Kidney (tissue), 14 donors: ENCODE data around the gene SCAPER. TPM values are rescaled to one million over a fixed set of nuclear protein-coding genes. Genes with fewer than 3 reads are reported as not detected.

Experiments used
- DNase-seq, 5 donors: peaks; one replicate each; pipeline ENCODE4 v3.0.0-alpha.2; 2013 to 2020
- FAIRE-seq: peaks from 2 replicates; lab custom pipeline; 2012; peaks lifted over from hg19 to GRCh38; lab: Jason Lieb, UNC
- H3K27ac ChIP-seq, 2 donors: one replicate each; pipeline ENCODE4 v1.7.0; 2013; ENCODE audit warnings: low read depth in 2 of 2, low read length in 2 of 2, inconsistent platforms in 1 of 2
- H3K27me3 ChIP-seq: one replicate; pipeline ENCODE4 v1.7.1; 2013; ENCODE audit warnings: low read length, inconsistent platforms; ENCODE audit not compliant: control insufficient read depth, insufficient read depth
- H3K36me3 ChIP-seq, 3 donors: one replicate each; pipeline versions ENCODE4 v1.7.0 to v1.7.1; 2013; ENCODE audit warnings: low read length in 3 of 3, control low read depth in 1 of 3, inconsistent platforms in 1 of 3; ENCODE audit not compliant: insufficient read depth in 3 of 3, control insufficient read depth in 2 of 3
- H3K4me1 ChIP-seq, 3 donors: one replicate each; pipeline versions ENCODE4 v1.7.0 to v1.7.1; 2013; ENCODE audit warnings: low read length in 3 of 3, inconsistent platforms in 1 of 3, low read depth in 1 of 3; ENCODE audit not compliant: control insufficient read depth in 2 of 3, insufficient read depth in 2 of 3
- H3K4me3 ChIP-seq, 3 donors: one replicate each; pipeline versions ENCODE4 v1.7.0 to v1.8.1; 2013; ENCODE audit warnings: low read length in 3 of 3, control low read depth in 1 of 3, inconsistent platforms in 1 of 3
- H3K9ac ChIP-seq, 3 donors: one replicate each; pipeline versions ENCODE4 v1.7.0 to v1.7.1; 2013; ENCODE audit warnings: low read length in 3 of 3, control low read depth in 1 of 3, inconsistent platforms in 1 of 3
- H3K9me3 ChIP-seq, 3 donors: one replicate each; pipeline versions ENCODE4 v1.7.0 to v1.7.1; 2013; ENCODE audit warnings: low read length in 3 of 3, control low read depth in 1 of 3, inconsistent platforms in 1 of 3; ENCODE audit not compliant: control insufficient read depth in 2 of 3, insufficient read depth in 1 of 3
- intact Hi-C: fragments of 100-400 bp; cut with DNase I; formaldehyde crosslinking; loops from one replicate; pipeline ENCODE4 v1.11.1; 2022
- polyA plus RNA-seq: library from polyadenylated mRNA; stranded (reverse); fragments of 350-450 nt; fragmentation: Illumina TruSeq; extraction: RNeasy Lipid Tissue Mini Kit (QIAGEN cat#74804); gene quantifications from one replicate; pipeline ENCODE4 v1.2.3, GENCODE V29; 2014; ENCODE audit warnings: low read depth, low replicate concordance; ENCODE audit not compliant: insufficient read depth
- total RNA-seq: library from RNA; stranded (reverse); fragmentation: NEBNext Ultra II Directional; extraction: Animal tissue kit (Norgen Biotek cat#: 25700); gene quantifications from one replicate; pipeline ENCODE4 v1.2.1, GENCODE V29; 2021
- TF ChIP-seq, protein P1 (sequence below): IDR thresholded peaks from 3 replicates; pipeline ENCODE4 v1.5.1; 2012; ENCODE audit warnings: mild to moderate bottlenecking, moderate library complexity, borderline replicate concordance; ENCODE audit not compliant: insufficient read depth; ENCODE audit errors: extremely low read depth
- donor health status: control.
- donor health status: control.
- donor health status: control.
- donor health status: control.
- donor health status: control.
- donor health status: DM: yes; HTN: yes; CAD: no.
- donor health status: Normal renal cell carcinoma (clear cell type).

Gene SCAPER
- total and polyA plus RNA-seq, 2 donors from 2014 or later = 11.6 to 39.4 TPM

DNA sequence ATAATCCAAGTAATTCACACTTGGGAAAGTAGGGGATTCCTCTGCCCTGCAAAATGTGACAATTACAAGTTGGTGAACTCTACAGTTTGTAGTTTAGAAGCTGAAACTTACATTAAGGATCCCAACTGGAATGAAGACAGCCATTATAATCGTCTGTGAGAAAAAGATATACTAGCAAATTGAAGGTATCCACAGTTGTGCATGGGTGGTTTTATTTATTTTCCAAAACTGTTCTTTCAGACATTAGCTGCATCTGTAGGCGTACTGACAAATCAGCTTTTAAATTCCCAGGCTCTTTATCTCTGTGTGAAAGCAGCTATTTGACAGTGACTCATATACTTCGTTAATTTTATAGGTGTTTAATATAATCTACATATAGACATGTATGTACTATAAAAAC, 581.1 kb downstream of the SCAPER start:
- Histone ChIP-seq H3K9ac (no peak overlapping the region), H3K4me1 (no peaks in the 10 kb centered on the region), H3K9me3 (no peaks in the 10 kb centered on the region), H3K36me3 (no peaks in the 10 kb centered on the region), H3K27me3 (no peaks in the 10 kb centered on the region), H3K4me3 (no peak overlapping the region), H3K27ac (no peak overlapping the region)
- TF ChIP-seq, protein P1, sequence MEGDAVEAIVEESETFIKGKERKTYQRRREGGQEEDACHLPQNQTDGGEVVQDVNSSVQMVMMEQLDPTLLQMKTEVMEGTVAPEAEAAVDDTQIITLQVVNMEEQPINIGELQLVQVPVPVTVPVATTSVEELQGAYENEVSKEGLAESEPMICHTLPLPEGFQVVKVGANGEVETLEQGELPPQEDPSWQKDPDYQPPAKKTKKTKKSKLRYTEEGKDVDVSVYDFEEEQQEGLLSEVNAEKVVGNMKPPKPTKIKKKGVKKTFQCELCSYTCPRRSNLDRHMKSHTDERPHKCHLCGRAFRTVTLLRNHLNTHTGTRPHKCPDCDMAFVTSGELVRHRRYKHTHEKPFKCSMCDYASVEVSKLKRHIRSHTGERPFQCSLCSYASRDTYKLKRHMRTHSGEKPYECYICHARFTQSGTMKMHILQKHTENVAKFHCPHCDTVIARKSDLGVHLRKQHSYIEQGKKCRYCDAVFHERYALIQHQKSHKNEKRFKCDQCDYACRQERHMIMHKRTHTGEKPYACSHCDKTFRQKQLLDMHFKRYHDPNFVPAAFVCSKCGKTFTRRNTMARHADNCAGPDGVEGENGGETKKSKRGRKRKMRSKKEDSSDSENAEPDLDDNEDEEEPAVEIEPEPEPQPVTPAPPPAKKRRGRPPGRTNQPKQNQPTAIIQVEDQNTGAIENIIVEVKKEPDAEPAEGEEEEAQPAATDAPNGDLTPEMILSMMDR = no peak
- no peak for DNase-seq
- no peak for FAIRE-seq
- intact Hi-C loops = no loop called here

DNA sequence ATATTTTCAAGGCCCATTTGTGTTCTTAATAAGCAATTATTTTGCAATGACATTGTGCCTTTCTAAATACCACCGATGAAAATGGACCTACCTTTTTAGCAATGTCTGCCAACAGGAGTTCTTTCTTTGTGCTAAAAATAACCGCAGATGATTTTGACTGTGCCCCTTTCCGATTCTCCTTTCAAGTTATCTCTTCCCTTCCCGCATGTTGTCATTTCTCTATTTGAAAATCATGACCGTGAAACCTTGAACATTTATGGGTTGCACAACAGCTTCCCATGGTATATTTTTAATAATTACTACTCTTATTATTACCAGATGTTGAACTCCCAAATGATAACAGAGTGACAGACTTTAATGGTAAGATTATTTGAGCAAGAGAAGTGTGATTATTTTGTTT, 583.5 kb downstream of the SCAPER start:
- Histone ChIP-seq H3K4me1 (no peaks in the 10 kb centered on the region), H3K27me3 (no peaks in the 10 kb centered on the region), H3K36me3 (no peaks in the 10 kb centered on the region)

DNA sequence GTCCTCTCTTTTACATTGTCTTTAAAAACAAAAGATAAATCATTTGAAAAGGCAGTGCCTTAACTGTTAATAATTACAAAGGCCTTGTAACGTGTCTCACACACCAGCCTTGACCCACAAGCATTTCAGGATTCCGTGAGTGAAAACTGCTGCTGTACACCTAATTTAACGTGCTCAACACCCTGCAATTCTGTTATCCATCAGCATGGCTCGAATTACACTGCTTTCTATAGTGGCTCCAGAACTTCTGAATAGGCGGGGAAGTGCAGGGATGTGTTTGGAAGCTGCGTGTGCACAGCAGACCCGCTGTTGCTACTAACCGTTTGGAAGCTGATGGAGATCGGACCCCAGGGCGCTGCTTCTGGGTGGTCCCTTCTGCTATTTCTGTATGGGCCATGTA, 584.0 kb downstream of the SCAPER start:
- FAIRE-seq = no peak
- no peaks in the 10 kb centered on the region for H3K27me3 ChIP-seq
- H3K9me3 ChIP-seq = no peaks in the 10 kb centered on the region
- H3K9ac ChIP-seq = no peak overlapping the region
- H3K4me3 ChIP-seq = no peak overlapping the region
- TF ChIP-seq, protein P1 = no peak
- no peaks in the 10 kb centered on the region for H3K4me1 ChIP-seq
- no peak for DNase-seq
- intact Hi-C loops = no loop called here
- H3K27ac ChIP-seq = no peak overlapping the region
- no peaks in the 10 kb centered on the region for H3K36me3 ChIP-seq

More for the DNA sequence above, 583.5 kb downstream of the SCAPER start:
- intact Hi-C loops = no loop called here
- no peak overlapping the region for H3K27ac ChIP-seq
- no peak overlapping the region for H3K4me3 ChIP-seq
- FAIRE-seq (no peak), DNase-seq (no peak)
- TF ChIP-seq, protein P1 = no peak
- no peak overlapping the region for H3K9ac ChIP-seq
- H3K9me3 ChIP-seq = no peaks in the 10 kb centered on the region

DNA sequence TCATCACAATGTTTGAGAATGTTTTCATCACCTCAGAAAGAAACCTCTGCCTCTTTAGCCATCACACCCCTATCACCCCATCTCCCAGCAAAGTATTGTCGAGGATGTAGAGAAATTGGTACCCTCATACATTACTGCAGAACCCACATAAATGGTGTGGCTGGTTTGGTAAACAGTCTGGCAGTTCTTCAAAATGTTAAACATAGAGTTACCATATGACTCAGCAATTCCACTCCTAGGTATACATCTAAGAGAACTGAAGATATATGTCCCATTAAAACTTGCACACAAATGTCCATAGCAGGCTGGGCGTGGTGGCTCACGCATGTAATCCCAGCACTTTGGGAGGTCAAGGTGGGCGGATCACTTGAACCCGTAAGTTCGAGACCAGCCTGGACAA, 585.1 kb downstream of the SCAPER start:
- no peak overlapping the region for H3K27ac ChIP-seq
- intact Hi-C loops = no loop called here
- H3K4me1 ChIP-seq = no peaks in the 10 kb centered on the region
- TF ChIP-seq, protein P1 = no peak
- DNase-seq = no peak
- H3K36me3 ChIP-seq = no peaks in the 10 kb centered on the region
- FAIRE-seq = no peak
- H3K27me3 ChIP-seq = no peaks in the 10 kb centered on the region
- H3K4me3 ChIP-seq = no peak overlapping the region
- H3K9me3 ChIP-seq = no peaks in the 10 kb centered on the region
- no peak overlapping the region for H3K9ac ChIP-seq
